Right lobe of liver (tissue), 6 donors: ENCODE results near the gene TBCD. TPM values are rescaled to one million over a fixed set of nuclear protein-coding genes. Genes with fewer than 3 reads are reported as not detected.
A peak's percentile ranks its signal among the peaks of the same experiment; 100 is the strongest.
"Not testable (repeated sequence)": the region's sequence is repeated elsewhere in the genome, so short reads cannot be mapped to it uniquely, and the experiment has no call there.

Experiments used
- ATAC-seq, 4 donors: fragments of 200-7000 bp; cut with Tn5 transposase; one replicate each; pipeline ENCODE4 v1.9.1; 2020; ENCODE audit warnings: mild to moderate bottlenecking in 4 of 4, moderate library complexity in 4 of 4
- DNase-seq, 3 donors: peaks; one replicate each; pipeline ENCODE4 v3.0.0-alpha.2; 2020
- H3K27ac ChIP-seq, 3 donors: fragments of 200-600 bp; one replicate each; pipeline ENCODE4 v1.8.0; 2022
- H3K27me3 ChIP-seq, 2 donors: fragments of 200-600 bp; one replicate each; pipeline ENCODE4 v1.8.0; 2022
- H3K36me3 ChIP-seq, 4 donors: fragments of 200-600 bp; sonication (generic) in 1 of 4; one replicate each; pipeline versions ENCODE4 v1.5.1 to v1.8.0; 2017 to 2022; ENCODE audit warnings: control low read depth in 1 of 4
- H3K4me1 ChIP-seq, 4 donors: fragments of 200-600 bp; sonication (generic) in 1 of 4; one replicate each; pipeline versions ENCODE4 v1.5.1 to v1.8.0; 2017 to 2022; ENCODE audit warnings: control low read depth in 1 of 4
- H3K4me3 ChIP-seq, 3 donors: fragments of 200-600 bp; one replicate each; pipeline ENCODE4 v1.8.0; 2022
- H3K9me3 ChIP-seq, 4 donors: fragments of 200-600 bp; sonication (generic) in 1 of 4; one replicate each; pipeline versions ENCODE4 v1.5.1 to v1.8.0; 2017 to 2022; ENCODE audit warnings: control low read depth in 1 of 4
- POLR2A ChIP-seq: fragments of 450-650 bp; IDR thresholded peaks from one replicate; pipeline ENCODE4 v1.6.1; 2017; ENCODE audit warnings: antibody characterized with exemption, mild to moderate bottlenecking
- WGBS: methylation state at CpG from one replicate; pipeline ENCODE4 v1.1.6; 2018; ENCODE audit warnings: low coverage, low lambda C conversion rate; ENCODE audit not compliant: insufficient coverage; ENCODE audit errors: missing lambda C conversion rate; 5-methylcytosine and 5-hydroxymethylcytosine counted together
- intact Hi-C, 2 donors: fragments of 100-400 bp; cut with DNase I; formaldehyde crosslinking; loops; one replicate each; pipeline versions ENCODE4 v1.11.2 to v1.14.1; 2022
- total RNA-seq, 6 experiments: library from RNA; depleted of rRNA in 2 of 6; stranded (reverse); fragments of >200 nt in 2 of 6; fragmentation: NEBNext Ultra II Directional in 3 of 6; extraction: Animal tissue kit (Norgen Biotek cat#: 25700) in 3 of 6; gene quantifications; one replicate each; pipeline versions ENCODE4 v1.1.0 to v1.2.4, GENCODE V29; 2016 to 2023
- TF ChIP-seq, protein P1 (sequence below), 4 donors: fragments of 200-600 bp in 3 of 4; fragments of 450-650 bp in 1 of 4; IDR thresholded peaks; one replicate each; pipeline versions ENCODE4 v1.5.1 to v1.8.0; 2016 to 2022; ENCODE audit warnings: antibody characterized with exemption in 4 of 4, mild to moderate bottlenecking in 2 of 4
- donor health status: DM: no; HTN: yes; CAD: no.
- donor health status: DM: no; HTN: no; CAD: no.
- donor health status: DM: no; HTN: no; CAD: no.
- donor health status: DM: no; HTN: yes; CAD: no.
- donor health status: DM: no; HTN: yes; CAD: no.

TBCD gene
- total RNA-seq, 6 experiments from 2014 or later = 28.0 to 55.7 (median 41.3) TPM

DNA sequence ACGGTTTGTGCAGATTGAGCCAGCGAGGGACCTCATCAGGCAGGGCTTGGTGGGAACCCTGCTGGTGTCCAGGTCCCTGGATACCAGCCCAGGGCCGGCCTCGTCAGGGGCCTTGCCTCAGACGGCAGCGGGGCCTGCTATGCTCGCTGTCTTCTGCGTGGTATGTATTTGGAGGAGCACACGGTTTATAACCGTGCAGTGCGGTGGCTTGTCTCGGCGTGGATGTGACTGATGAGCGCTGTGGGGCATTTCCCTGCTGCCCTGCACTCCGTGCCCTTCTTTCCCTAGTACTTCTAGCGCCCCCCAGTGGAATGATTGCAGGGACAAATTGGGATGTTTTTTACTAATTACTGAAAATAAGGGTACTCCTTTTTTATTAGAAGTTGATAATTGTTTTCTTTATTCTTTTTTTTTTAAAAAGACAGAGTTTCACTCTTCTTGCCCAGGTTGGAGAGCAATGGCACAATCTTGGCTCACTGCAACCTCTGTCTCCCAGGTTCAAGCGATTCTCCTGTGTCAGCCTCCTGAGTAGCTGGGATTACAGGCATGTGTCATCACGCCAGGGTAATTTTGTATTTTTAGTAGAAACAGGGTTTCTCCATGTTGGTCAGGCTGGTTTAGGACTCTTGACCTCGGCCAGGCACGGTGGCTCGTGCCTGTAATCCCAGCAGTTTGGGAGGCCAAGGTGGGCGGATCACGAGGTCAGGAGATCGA, 15.3 kb downstream of the TBCD start:
- DNase-seq = peak; percentile 61 to 77 (median 66)
- H3K27me3 ChIP-seq = no peaks in the 10 kb centered on the region
- TF ChIP-seq POLR2A = no peak
- TF ChIP-seq, protein P1, sequence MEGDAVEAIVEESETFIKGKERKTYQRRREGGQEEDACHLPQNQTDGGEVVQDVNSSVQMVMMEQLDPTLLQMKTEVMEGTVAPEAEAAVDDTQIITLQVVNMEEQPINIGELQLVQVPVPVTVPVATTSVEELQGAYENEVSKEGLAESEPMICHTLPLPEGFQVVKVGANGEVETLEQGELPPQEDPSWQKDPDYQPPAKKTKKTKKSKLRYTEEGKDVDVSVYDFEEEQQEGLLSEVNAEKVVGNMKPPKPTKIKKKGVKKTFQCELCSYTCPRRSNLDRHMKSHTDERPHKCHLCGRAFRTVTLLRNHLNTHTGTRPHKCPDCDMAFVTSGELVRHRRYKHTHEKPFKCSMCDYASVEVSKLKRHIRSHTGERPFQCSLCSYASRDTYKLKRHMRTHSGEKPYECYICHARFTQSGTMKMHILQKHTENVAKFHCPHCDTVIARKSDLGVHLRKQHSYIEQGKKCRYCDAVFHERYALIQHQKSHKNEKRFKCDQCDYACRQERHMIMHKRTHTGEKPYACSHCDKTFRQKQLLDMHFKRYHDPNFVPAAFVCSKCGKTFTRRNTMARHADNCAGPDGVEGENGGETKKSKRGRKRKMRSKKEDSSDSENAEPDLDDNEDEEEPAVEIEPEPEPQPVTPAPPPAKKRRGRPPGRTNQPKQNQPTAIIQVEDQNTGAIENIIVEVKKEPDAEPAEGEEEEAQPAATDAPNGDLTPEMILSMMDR (IDR thresholded peaks at IDR 0.05) = peak; percentile 53 to 74 (median 67)
- H3K9me3 ChIP-seq = no peaks in the 10 kb centered on the region
- peak; percentile 66 to 74 (median 69) for ATAC-seq
- H3K27ac ChIP-seq = no peak overlapping the region
- no peak overlapping the region for H3K4me3 ChIP-seq
- H3K4me1 ChIP-seq = peaks cover 0 to 15% (median 6%) of the 10 kb centered on the region in 4 donors
- intact Hi-C loops = loop anchor here in 1 of 2 donors (10.0 kb wide), 1 partner anchor 52 kb away; the partner anchor contains the start of gene FN3KRP
- peaks cover 0 to 31% (median 2%) of the 10 kb centered on the region in 4 donors for H3K36me3 ChIP-seq
- WGBS = 35% methylated on average over 16 of the region's 24 CpGs

DNA sequence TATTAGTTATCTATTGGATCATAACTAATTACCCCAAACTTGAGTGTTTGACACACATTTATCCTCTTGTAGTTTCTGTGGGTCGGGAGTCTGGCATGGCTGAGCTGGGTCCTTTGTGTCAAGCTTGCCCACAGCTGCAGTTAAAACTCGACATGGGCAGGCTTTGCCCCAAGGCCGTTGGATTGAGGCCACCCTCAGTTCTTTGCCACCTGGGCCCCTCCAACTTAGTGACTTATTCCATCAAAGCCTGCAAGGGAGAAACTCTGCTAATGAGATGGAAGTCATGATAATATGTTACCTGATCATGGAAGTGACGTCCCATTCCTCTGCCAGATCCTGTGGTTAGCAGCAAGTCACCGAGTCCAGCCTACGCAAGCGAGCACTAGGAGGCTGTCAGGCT, 17.2 kb downstream of the TBCD start:
- peaks cover 0 to 26% (median 2%) of the 10 kb centered on the region in 4 donors for H3K36me3 ChIP-seq
- H3K9me3 ChIP-seq = no peaks in the 10 kb centered on the region
- WGBS = 63% methylated on average over 2 of the region's 7 CpGs
- H3K27me3 ChIP-seq = no peaks in the 10 kb centered on the region
- TF ChIP-seq, protein P1 (IDR thresholded peaks at IDR 0.05) = no peak
- TF ChIP-seq POLR2A = no peak
- H3K4me3 ChIP-seq = no peak overlapping the region
- ATAC-seq (no peak), DNase-seq (no peak)
- peaks cover 0 to 22% (median 9%) of the 10 kb centered on the region in 4 donors for H3K4me1 ChIP-seq
- intact Hi-C loops = loop anchor here in 1 of 2 donors (10.0 kb wide), 1 partner anchor 54 kb away; the partner anchor contains the start of gene FN3KRP
- H3K27ac ChIP-seq = no peak overlapping the region

DNA sequence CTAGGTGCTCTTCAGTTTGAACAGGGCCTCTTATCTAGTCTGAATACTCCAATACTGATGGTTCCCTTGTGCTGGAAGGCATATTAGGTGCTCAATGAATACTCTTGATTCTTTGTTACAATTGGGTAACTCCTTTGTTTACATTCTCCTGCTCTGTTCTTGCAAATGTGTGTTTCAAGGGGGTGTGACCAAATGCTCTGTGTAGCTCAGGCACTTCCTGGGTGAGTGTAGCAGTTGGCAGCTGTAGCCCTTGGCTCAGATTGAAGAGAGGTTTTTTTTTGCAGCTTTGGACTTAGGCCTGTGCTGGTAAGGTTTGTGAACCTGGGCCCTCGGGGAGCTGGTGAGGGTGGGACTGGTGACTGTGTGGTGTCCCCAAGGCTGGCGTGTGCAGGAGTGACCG, 20.2 kb downstream of the TBCD start:
- 7% methylated on average over 2 of the region's 3 CpGs for WGBS
- Histone ChIP-seq H3K27ac (peak overlapping the region in 2 of 3 donors; percentile 67 to 73), H3K27me3 (no peaks in the 10 kb centered on the region), H3K4me3 (no peak overlapping the region), H3K4me1 (peaks cover 0 to 22% (median 9%) of the 10 kb centered on the region in 4 donors), H3K9me3 (no peaks in the 10 kb centered on the region), H3K36me3 (peaks cover 0 to 14% (median 0%) of the 10 kb centered on the region in 4 donors)
- DNase-seq (peak; percentile 65 to 85 (median 77)), ATAC-seq (peak; percentile 85 to 90 (median 88))
- intact Hi-C loops = no loop called here
- no peak for TF ChIP-seq POLR2A
- TF ChIP-seq, protein P1 (IDR thresholded peaks at IDR 0.05) = no peak

GRCh38 chr17:82774456-82774855, 22.6 kb downstream of the TBCD start:
- H3K9me3 ChIP-seq, H3K36me3 ChIP-seq, intact Hi-C loops, H3K4me3 ChIP-seq, DNase-seq, ATAC-seq, H3K27ac ChIP-seq, H3K27me3 ChIP-seq: not testable (repeated sequence)
- H3K4me1 ChIP-seq = peaks cover 0 to 22% (median 9%) of the 10 kb centered on the region in 4 donors
- WGBS = 73% methylated on average over 16 of the region's 19 CpGs
